Panc1 (cell line): ENCODE results near the gene POLD3. TPM values are rescaled to one million over a fixed set of nuclear protein-coding genes. Genes with fewer than 3 reads are reported as not detected.

Source experiments
- ATAC-seq: fragments of 200-7000 bp; cut with Tn5 transposase; 2 replicates; pipeline ENCODE4 v1.9.1; 2020; ENCODE audit warnings: mild to moderate bottlenecking, moderate library complexity
- Bru-seq: library from RNA; stranded (reverse); fragments of 400-500 nt; gene quantifications from one replicate; lab custom pipeline; 2021; lab: Mats Ljungman, UMichigan
- BruChase-seq, 2 experiments: library from RNA; stranded (reverse); fragments of 400-500 nt; gene quantifications; one replicate each; lab custom pipeline; 2021; lab: Mats Ljungman, UMichigan
- BruUV-seq: library from RNA; stranded (reverse); fragments of 400-500 nt; replicated peaks from 2 replicates; lab custom pipeline; 2021; lab: Mats Ljungman, UMichigan
- CTCF ChIA-PET: fragments of 300-600 bp; sonication (Branson Sonifier 250); formaldehyde crosslinking; loops from one replicate; lab custom pipeline; 2022; ENCODE audit warnings: antibody characterized with exemption; lab: Charles Lee
- POLR2A ChIA-PET: fragments of 300-600 bp; sonication (Branson Sonifier 250); formaldehyde crosslinking; loops from one replicate; lab custom pipeline; 2022; ENCODE audit warnings: antibody characterized with exemption; lab: Charles Lee
- DNase-seq: peaks from one replicate; pipeline ENCODE4 v3.0.0-alpha.2; 2010; ENCODE audit warnings: low read depth, low spot score
- H3K27ac ChIP-seq: 2 replicates; pipeline ENCODE4 v1.5.1; 2011; ENCODE audit warnings: mild to moderate bottlenecking, low read length, inconsistent platforms
- H3K27me3 ChIP-seq: fragments of 200-500 bp; sonication (Bioruptor generic); 2 replicates; pipeline ENCODE4 v1.6.0; 2014; ENCODE audit warnings: low read length, inconsistent platforms; ENCODE audit not compliant: control insufficient read depth, insufficient read depth
- H3K36me3 ChIP-seq: fragments of 200-500 bp; sonication (Bioruptor generic); 2 replicates; pipeline ENCODE4 v1.5.1; 2014; ENCODE audit warnings: inconsistent platforms, mild to moderate bottlenecking, low read length, moderate library complexity; ENCODE audit not compliant: control insufficient read depth, insufficient read depth
- H3K4me1 ChIP-seq: 2 replicates; pipeline ENCODE4 v1.5.1; 2011; ENCODE audit warnings: inconsistent platforms, mild to moderate bottlenecking, low read length, moderate library complexity; ENCODE audit not compliant: control insufficient read depth, insufficient read depth
- H3K4me3 ChIP-seq, 2 experiments: 2 replicates each; pipeline ENCODE4 v1.5.1; 2011 to 2012; ENCODE audit warnings: low read depth in 2 of 2, low read length in 2 of 2, mild to moderate bottlenecking in 2 of 2, inconsistent platforms in 1 of 2, moderate library complexity in 1 of 2
- H3K9me3 ChIP-seq: fragments of 200-500 bp; sonication (Bioruptor generic); 2 replicates; pipeline ENCODE4 v1.5.1; 2014; ENCODE audit warnings: low read depth, mild to moderate bottlenecking, inconsistent platforms, low read length, moderate library complexity; ENCODE audit not compliant: control insufficient read depth, insufficient read depth
- CTCF ChIP-seq: fragments of 450-650 bp; IDR thresholded peaks from 2 replicates; pipeline ENCODE4 v1.5.1; 2017; ENCODE audit warnings: mild to moderate bottlenecking
- POLR2AphosphoS5 ChIP-seq: IDR thresholded peaks from 2 replicates; pipeline ENCODE4 v1.6.1; 2012; ENCODE audit warnings: mild to moderate bottlenecking, low read depth, low read length, moderate library complexity
- REST ChIP-seq, 2 experiments: IDR thresholded peaks; 2 replicates each; pipeline ENCODE4 v1.6.1; 2011 to 2012; ENCODE audit warnings: low read depth in 2 of 2, control low read depth in 1 of 2, low read length in 1 of 2, mild to moderate bottlenecking in 1 of 2, moderate library complexity in 1 of 2; ENCODE audit not compliant: insufficient read depth in 1 of 2
- SIN3A ChIP-seq: IDR thresholded peaks from 2 replicates; pipeline ENCODE4 v1.6.1; 2012; ENCODE audit warnings: low read depth, mild to moderate bottlenecking, low read length, moderate library complexity, borderline replicate concordance; ENCODE audit not compliant: insufficient read depth
- TCF7L2 ChIP-seq: IDR thresholded peaks from 2 replicates; pipeline ENCODE4 v1.6.1; 2011; ENCODE audit warnings: mild to moderate bottlenecking, low read depth, low read length, inconsistent platforms
- in situ Hi-C: cut with HindIII; loops from 2 replicates; pipeline ENCODE4 v1.10.0; 2016; ENCODE audit warnings: low sequenced_read_pairs, low pct_unique_long_range_greater_than_20kb
- intact Hi-C: fragments of 100-400 bp; cut with micrococcal nuclease; formaldehyde crosslinking; loops from one replicate; pipeline ENCODE4 v1.10.0; 2022; ENCODE audit not compliant: unreplicated experiment
- long read RNA-seq: library from polyadenylated mRNA; unstranded; transcript quantifications from one replicate; pipeline ENCODE4 v2.0.0, GENCODE V29; 2021; ENCODE audit not compliant: unreplicated experiment
- polyA plus RNA-seq: library from polyadenylated mRNA; unstranded; fragments of >200 nt; gene quantifications from one replicate; pipeline ENCODE4 v1.2.1, GENCODE V29; 2012; ENCODE audit warnings: missing spikeins; ENCODE audit not compliant: insufficient read length
- total RNA-seq: library from RNA; stranded (reverse); gene quantifications from one replicate; pipeline ENCODE4 v1.2.1, GENCODE V29; 2021; ENCODE audit not compliant: unreplicated experiment

POLD3 gene
- 31.7 TPM for total RNA-seq
- polyA plus RNA-seq: 14.8 TPM
- Bru-seq, nascent RNA: percentile 86 among the genes with signal in this experiment
- percentile 86 among the genes with signal in this experiment for BruChase-seq, experiment 1, labeled RNA remaining after a 2-hour chase
- percentile 72 among the genes with signal in this experiment for BruChase-seq, experiment 2, labeled RNA remaining after a 6-hour chase
- long read RNA-seq, transcript POLD3-201 (12 exons, 3,821 nt): major isoform, 34 of 70 reads
- long read RNA-seq, partial matches to known transcripts: 21 of 70 reads
- long read RNA-seq, other reads (novel, unspliced or antisense): 14 of 70 reads

- peaks cover 16% of the 10 kb centered on the region for H3K4me1 ChIP-seq
- ATAC-seq (peak; percentile 99), DNase-seq (peak; percentile 76)
- BruUV-seq: no TSS peak
- CTCF ChIA-PET: interaction anchor here (0.7 kb wide), 1 partner anchor 69 kb away, joined by 3 read pairs; no protein-coding TSS in a partner anchor
- H3K27ac ChIP-seq: peak within 1 kb of the TSS; percentile 86
- intact Hi-C loops: no loop called here
- POLR2A ChIA-PET: interaction anchor here (0.6 to 0.7 kb wide), 4 partner anchors 99 to 345 kb away, joined by 3 to 12 read pairs (median 6); partner anchors contain the start of gene LIPT2
- H3K27me3 ChIP-seq: no peaks in the 10 kb centered on the region
- in situ Hi-C loops: no loop called here
- no peaks in the 10 kb centered on the region for H3K9me3 ChIP-seq
- no peaks in the 10 kb centered on the region; the same call in 1 of the 2 replicates for H3K36me3 ChIP-seq
- peak within 1 kb of the TSS; percentile 86 to 91 for H3K4me3 ChIP-seq
- peak; percentile 99 for TF ChIP-seq SIN3A
- TF ChIP-seq POLR2AphosphoS5: peak; percentile 85
- 0 out of 4 replicates have a peak, but pooled peaks of 1 of the 2 experiments have one; percentile 44 for TF ChIP-seq REST (IDR thresholded peaks at IDR 0.05; ENCODE audit: insufficient read depth in 1 of 2, low read depth in 2 of 2, low read length in 1 of 2)
- no peak for TF ChIP-seq CTCF
Measured at GRCh38 chr11:74592441-74593362, at the start of gene POLD3. Gene POLD3, plus strand, starts transcription at chr11:74592582. Its CDS starts 77 bp downstream, at chr11:74592659.

GRCh38 chr11:74543991-74544390, 48.4 kb upstream of the POLD3 start:
- peaks cover 3% of the 10 kb centered on the region for H3K27me3 ChIP-seq
- DNase-seq (no peak), ATAC-seq (no peak)
- no peaks in the 10 kb centered on the region for H3K9me3 ChIP-seq
- in situ Hi-C loops (no loop called here), intact Hi-C loops (no loop called here)
- ChIA-PET CTCF (no interaction called here), POLR2A (no interaction called here)
- no TSS peak for BruUV-seq
- H3K4me3 ChIP-seq: no peak overlapping the region
- H3K4me1 ChIP-seq: no peaks in the 10 kb centered on the region
- no peaks in the 10 kb centered on the region for H3K36me3 ChIP-seq
- no peak for TF ChIP-seq SIN3A
- TF ChIP-seq POLR2AphosphoS5: no peak
- no peak for TF ChIP-seq TCF7L2
- TF ChIP-seq CTCF: no peak
- TF ChIP-seq REST (IDR thresholded peaks at IDR 0.05; ENCODE audit: insufficient read depth in 1 of 2, low read depth in 2 of 2, low read length in 1 of 2): no peak
- H3K27ac ChIP-seq: no peak overlapping the region
